ENCODE measurements around the gene DIAPH2.

The DIAPH2 gene

GRCh38 chrX:96743367-96744073 is 58.9 kb downstream of the DIAPH2 start:
- FAIRE-seq = no peak
- no peak for DNase-seq (ENCODE audit: insufficient read length, low spot score)
- TF ChIP-seq PAX5 (IDR thresholded peaks at IDR 0.05; ENCODE audit: insufficient read depth, low read length, severe bottlenecking) (no peak), SPI1 (IDR thresholded peaks at IDR 0.05; ENCODE audit: low read depth, low read length) (no peak), POU2F2 (IDR thresholded peaks at IDR 0.05; ENCODE audit: low read depth, low read length) (no peak), POLR2AphosphoS5 (IDR thresholded peaks at IDR 0.05; ENCODE audit: low read depth, low read length) (no peak), POLR2A (IDR thresholded peaks at IDR 0.05; ENCODE audit: low read depth, low read length) (no peak), TAF1 (IDR thresholded peaks at IDR 0.05; ENCODE audit: low read depth, low read length) (no peak)

- TF ChIP-seq POLR2A (IDR thresholded peaks at IDR 0.05; ENCODE audit: low read depth, low read length) (no peak), POU2F2 (IDR thresholded peaks at IDR 0.05; ENCODE audit: low read depth, low read length) (no peak), PAX5 (IDR thresholded peaks at IDR 0.05; ENCODE audit: insufficient read depth, low read length, severe bottlenecking) (no peak), TAF1 (IDR thresholded peaks at IDR 0.05; ENCODE audit: low read depth, low read length) (no peak), POLR2AphosphoS5 (IDR thresholded peaks at IDR 0.05; ENCODE audit: low read depth, low read length) (no peak), SPI1 (IDR thresholded peaks at IDR 0.05; ENCODE audit: low read depth, low read length) (no peak)
- no peak for FAIRE-seq
- no peak for DNase-seq (ENCODE audit: insufficient read length, low spot score)
These were observed 68.1 kb downstream of the DIAPH2 start for GRCh38 chrX:96752781-96753180.

- no peak for TF ChIP-seq POLR2AphosphoS5 (IDR thresholded peaks at IDR 0.05; ENCODE audit: low read depth, low read length)
- TF ChIP-seq TAF1 (IDR thresholded peaks at IDR 0.05; ENCODE audit: low read depth, low read length) = no peak
- TF ChIP-seq POU2F2 (IDR thresholded peaks at IDR 0.05; ENCODE audit: low read depth, low read length) = no peak
- TF ChIP-seq POLR2A (IDR thresholded peaks at IDR 0.05; ENCODE audit: low read depth, low read length) = no peak
- TF ChIP-seq PAX5 (IDR thresholded peaks at IDR 0.05; ENCODE audit: insufficient read depth, low read length, severe bottlenecking) = no peak
- TF ChIP-seq SPI1 (IDR thresholded peaks at IDR 0.05; ENCODE audit: low read depth, low read length) = no peak
- no peak for DNase-seq (ENCODE audit: insufficient read length, low spot score)
- FAIRE-seq = peak; percentile 5
These were observed 68.6 kb downstream of the DIAPH2 start for GRCh38 chrX:96753230-96753629.

GRCh38 chrX:96756491-96756890 is 71.8 kb downstream of the DIAPH2 start:
- TF ChIP-seq POU2F2 (IDR thresholded peaks at IDR 0.05; ENCODE audit: low read depth, low read length) = no peak
- TF ChIP-seq TAF1 (IDR thresholded peaks at IDR 0.05; ENCODE audit: low read depth, low read length) = no peak
- no peak for TF ChIP-seq SPI1 (IDR thresholded peaks at IDR 0.05; ENCODE audit: low read depth, low read length)
- no peak for TF ChIP-seq PAX5 (IDR thresholded peaks at IDR 0.05; ENCODE audit: insufficient read depth, low read length, severe bottlenecking)
- TF ChIP-seq POLR2A (IDR thresholded peaks at IDR 0.05; ENCODE audit: low read depth, low read length) = no peak
- TF ChIP-seq POLR2AphosphoS5 (IDR thresholded peaks at IDR 0.05; ENCODE audit: low read depth, low read length) = no peak
- FAIRE-seq = no peak
- no peak for DNase-seq (ENCODE audit: insufficient read length, low spot score)

GRCh38 chrX:96761566-96761965 is 76.9 kb downstream of the DIAPH2 start:
- DNase-seq (ENCODE audit: insufficient read length, low spot score) (no peak), FAIRE-seq (no peak)
- TF ChIP-seq PAX5 (IDR thresholded peaks at IDR 0.05; ENCODE audit: insufficient read depth, low read length, severe bottlenecking) (no peak), SPI1 (IDR thresholded peaks at IDR 0.05; ENCODE audit: low read depth, low read length) (no peak), TAF1 (IDR thresholded peaks at IDR 0.05; ENCODE audit: low read depth, low read length) (no peak), POU2F2 (IDR thresholded peaks at IDR 0.05; ENCODE audit: low read depth, low read length) (no peak), POLR2AphosphoS5 (IDR thresholded peaks at IDR 0.05; ENCODE audit: low read depth, low read length) (no peak), POLR2A (IDR thresholded peaks at IDR 0.05; ENCODE audit: low read depth, low read length) (no peak)

- TF ChIP-seq SPI1 (IDR thresholded peaks at IDR 0.05; ENCODE audit: low read depth, low read length) (no peak), PAX5 (IDR thresholded peaks at IDR 0.05; ENCODE audit: insufficient read depth, low read length, severe bottlenecking) (no peak), TAF1 (IDR thresholded peaks at IDR 0.05; ENCODE audit: low read depth, low read length) (no peak), POU2F2 (IDR thresholded peaks at IDR 0.05; ENCODE audit: low read depth, low read length) (no peak), POLR2AphosphoS5 (IDR thresholded peaks at IDR 0.05; ENCODE audit: low read depth, low read length) (no peak), POLR2A (IDR thresholded peaks at IDR 0.05; ENCODE audit: low read depth, low read length) (no peak)
- no peak for DNase-seq (ENCODE audit: insufficient read length, low spot score)
- no peak for FAIRE-seq
These were observed 79.0 kb downstream of the DIAPH2 start for GRCh38 chrX:96763608-96764007.

DNA sequence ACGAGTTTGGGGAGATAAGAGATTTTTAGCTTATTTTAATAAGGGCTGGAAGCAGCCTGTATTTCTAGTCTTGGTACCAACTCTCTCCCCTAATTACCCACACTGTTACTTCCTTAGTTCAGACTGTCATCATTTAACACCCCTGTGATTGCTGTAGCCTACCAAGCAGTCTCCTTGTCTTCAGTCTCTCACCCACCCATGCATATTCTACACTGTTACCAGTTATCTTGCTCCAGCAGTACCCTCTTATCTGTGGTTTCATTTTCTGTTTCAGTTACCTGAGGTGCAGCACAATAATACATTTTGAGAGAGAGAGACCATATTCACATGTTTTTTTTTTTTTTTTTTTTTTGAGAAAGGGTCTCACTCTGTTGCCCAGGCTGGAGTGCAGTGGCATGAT is 80.2 kb downstream of the DIAPH2 start:
- no peak for TF ChIP-seq PAX5 (IDR thresholded peaks at IDR 0.05; ENCODE audit: insufficient read depth, low read length, severe bottlenecking)
- DNase-seq (ENCODE audit: insufficient read length, low spot score) (no peak), FAIRE-seq (no peak)

GRCh38 chrX:96770315-96770714 is 85.7 kb downstream of the DIAPH2 start:
- no peak for FAIRE-seq
- TF ChIP-seq SPI1 (IDR thresholded peaks at IDR 0.05; ENCODE audit: low read depth, low read length) (no peak), TAF1 (IDR thresholded peaks at IDR 0.05; ENCODE audit: low read depth, low read length) (no peak), PAX5 (IDR thresholded peaks at IDR 0.05; ENCODE audit: insufficient read depth, low read length, severe bottlenecking) (no peak), POU2F2 (IDR thresholded peaks at IDR 0.05; ENCODE audit: low read depth, low read length) (no peak), POLR2AphosphoS5 (IDR thresholded peaks at IDR 0.05; ENCODE audit: low read depth, low read length) (no peak), POLR2A (IDR thresholded peaks at IDR 0.05; ENCODE audit: low read depth, low read length) (no peak)
- DNase-seq (ENCODE audit: insufficient read length, low spot score) = no peak

DNA sequence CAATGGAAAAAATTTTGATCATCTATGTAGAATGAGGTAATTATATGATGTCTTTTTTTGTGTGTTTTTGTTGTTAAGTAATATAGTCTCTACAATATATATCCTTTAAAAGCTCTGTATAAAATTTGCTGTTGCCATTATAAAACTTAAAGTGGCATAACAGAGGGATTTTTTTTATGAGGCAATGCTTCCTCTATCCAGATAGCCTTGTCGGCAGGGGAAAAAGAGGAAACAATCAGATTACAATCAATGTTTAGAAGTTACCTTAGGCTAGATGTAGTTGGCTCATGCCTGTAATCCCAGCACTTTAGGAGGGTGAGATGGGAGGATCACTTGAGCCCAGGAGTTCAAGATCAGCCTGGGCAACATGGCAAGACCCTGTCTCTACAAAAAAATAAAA is 86.8 kb downstream of the DIAPH2 start:
- FAIRE-seq = no peak
- DNase-seq (ENCODE audit: insufficient read length, low spot score) = no peak
- TF ChIP-seq SPI1 (IDR thresholded peaks at IDR 0.05; ENCODE audit: low read depth, low read length) (no peak), POLR2AphosphoS5 (IDR thresholded peaks at IDR 0.05; ENCODE audit: low read depth, low read length) (no peak), POLR2A (IDR thresholded peaks at IDR 0.05; ENCODE audit: low read depth, low read length) (no peak), POU2F2 (IDR thresholded peaks at IDR 0.05; ENCODE audit: low read depth, low read length) (no peak), PAX5 (IDR thresholded peaks at IDR 0.05; ENCODE audit: insufficient read depth, low read length, severe bottlenecking) (no peak), TAF1 (IDR thresholded peaks at IDR 0.05; ENCODE audit: low read depth, low read length) (no peak)

- DNase-seq (ENCODE audit: insufficient read length, low spot score) (no peak), FAIRE-seq (no peak)
- no peak for TF ChIP-seq SPI1 (IDR thresholded peaks at IDR 0.05; ENCODE audit: low read depth, low read length)
- no peak for TF ChIP-seq PAX5 (IDR thresholded peaks at IDR 0.05; ENCODE audit: insufficient read depth, low read length, severe bottlenecking)
- no peak for TF ChIP-seq POLR2A (IDR thresholded peaks at IDR 0.05; ENCODE audit: low read depth, low read length)
- no peak for TF ChIP-seq TAF1 (IDR thresholded peaks at IDR 0.05; ENCODE audit: low read depth, low read length)
These were observed 89.5 kb downstream of the DIAPH2 start for GRCh38 chrX:96774116-96774515.

All from GM12891 (cell line).